Stimulated activated CD4-positive, alpha-beta T cell treated with anti-CD3 and anti-CD28 coated beads, TNF-alpha, amount 100 ng/mL, for 1 hour (primary cell): Measurements from ENCODE around the gene OPRL1.

Experiments
- DNase-seq, 3 donors: peaks; one replicate each; pipeline ENCODE4 v3.0.0-alpha.2; 2020; ENCODE audit warnings: low read depth in 3 of 3, low spot score in 1 of 3

The OPRL1 gene

GRCh38 chr20:64080013-64080812, at the start of gene OPRL1:
Gene OPRL1 (plus strand): TSS chr20:64080082. CDS start chr20:64092721, 12,639 bp downstream.
- DNase-seq, result peak in 1 of 3 donors; percentile 27

- DNase-seq, result no peak
Observed at GRCh38 chr20:64030371-64031134, 49.3 kb upstream of the OPRL1 start.

- no peak for DNase-seq
Observed at GRCh38 chr20:64031822-64032314, 48.0 kb upstream of the OPRL1 start.

GRCh38 chr20:64032706-64033624, 46.9 kb upstream of the OPRL1 start:
- no peak for DNase-seq

- DNase-seq, result no peak
Observed at GRCh38 chr20:64033981-64034493, 45.8 kb upstream of the OPRL1 start.

- DNase-seq, result no peak
Observed at GRCh38 chr20:64035066-64035932, 44.6 kb upstream of the OPRL1 start.

GRCh38 chr20:64035933-64036345, 43.9 kb upstream of the OPRL1 start, which contains the start of gene C20orf204:
Gene C20orf204 (plus strand): TSS chr20:64036182. CDS start chr20:64036324, 142 bp downstream.
- DNase-seq, result no peak

- DNase-seq, result no peak
Observed at GRCh38 chr20:64036346-64037198, 43.3 kb upstream of the OPRL1 start.

- DNase-seq, result no peak
Observed at GRCh38 chr20:64037199-64037497, 42.7 kb upstream of the OPRL1 start.

- no peak for DNase-seq
Observed at GRCh38 chr20:64037498-64038213, 42.2 kb upstream of the OPRL1 start.

- DNase-seq, result no peak
Observed at GRCh38 chr20:64038224-64038564, 41.7 kb upstream of the OPRL1 start.

GRCh38 chr20:64038565-64039292, 41.2 kb upstream of the OPRL1 start:
- peak; percentile 43 to 72 (median 53) for DNase-seq

GRCh38 chr20:64039293-64040160, 40.4 kb upstream of the OPRL1 start:
- no peak for DNase-seq

- no peak for DNase-seq
Observed at GRCh38 chr20:64040231-64041039, 39.4 kb upstream of the OPRL1 start.

- no peak for DNase-seq
Observed at GRCh38 chr20:64041040-64041780, 38.7 kb upstream of the OPRL1 start.

- no peak for DNase-seq
Observed at GRCh38 chr20:64041781-64042053, 38.2 kb upstream of the OPRL1 start.
